Stimulated activated CD8-positive, alpha-beta memory T cell treated with anti-CD3 and anti-CD28 coated beads, Interleukin-12 subunit alpha, Interleukin-12 subunit beta, amount 100 ng/mL, for 24 hours (primary cell): ENCODE data around the gene TOP1.

Source experiments
- DNase-seq: peaks from one replicate; pipeline ENCODE4 v3.0.0-alpha.2; 2020; ENCODE audit errors: extremely low read depth

The TOP1 gene

GRCh38 chr20:41038149-41038877 lies 9.7 kb downstream of the TOP1 start:
- no peak for DNase-seq

- no peak for DNase-seq
Measured at GRCh38 chr20:41038878-41039404, 10.3 kb downstream of the TOP1 start.

GRCh38 chr20:41040855-41041254 lies 12.2 kb downstream of the TOP1 start:
- no peak for DNase-seq

- DNase-seq = no peak
Measured at GRCh38 chr20:41041693-41042092, 13.1 kb downstream of the TOP1 start.

GRCh38 chr20:41044409-41045062 lies 15.9 kb downstream of the TOP1 start:
- no peak for DNase-seq

GRCh38 chr20:41045671-41046070 lies 17.0 kb downstream of the TOP1 start:
- DNase-seq = no peak

GRCh38 chr20:41046716-41047115 lies 18.1 kb downstream of the TOP1 start:
- no peak for DNase-seq

- DNase-seq = no peak
Measured at GRCh38 chr20:41047279-41047974, 18.8 kb downstream of the TOP1 start.

- DNase-seq = no peak
Measured at GRCh38 chr20:41047975-41048305, 19.3 kb downstream of the TOP1 start.

- no peak for DNase-seq
Measured at GRCh38 chr20:41048461-41049301, 20.1 kb downstream of the TOP1 start.

GRCh38 chr20:41049451-41049850 lies 20.8 kb downstream of the TOP1 start:
- no peak for DNase-seq

GRCh38 chr20:41050361-41051008 lies 21.9 kb downstream of the TOP1 start:
- no peak for DNase-seq

- no peak for DNase-seq
Measured at GRCh38 chr20:41051009-41051825, 22.6 kb downstream of the TOP1 start.

GRCh38 chr20:41052742-41053419 lies 24.3 kb downstream of the TOP1 start:
- no peak for DNase-seq

GRCh38 chr20:41054070-41054846 lies 25.6 kb downstream of the TOP1 start:
- no peak for DNase-seq

- no peak for DNase-seq
Measured at GRCh38 chr20:41054847-41055230, 26.2 kb downstream of the TOP1 start.

GRCh38 chr20:41055679-41056078 lies 27.1 kb downstream of the TOP1 start:
- no peak for DNase-seq

GRCh38 chr20:41057999-41058673 lies 29.5 kb downstream of the TOP1 start:
- DNase-seq = no peak
